T-helper 1 cell (primary cell): ENCODE measurements around the gene TEX44.

Experiments used
- DNase-seq, 5 donors: peaks; one replicate each; pipeline ENCODE4 v3.0.0-alpha.2; 2012 to 2020

The TEX44 gene

DNA sequence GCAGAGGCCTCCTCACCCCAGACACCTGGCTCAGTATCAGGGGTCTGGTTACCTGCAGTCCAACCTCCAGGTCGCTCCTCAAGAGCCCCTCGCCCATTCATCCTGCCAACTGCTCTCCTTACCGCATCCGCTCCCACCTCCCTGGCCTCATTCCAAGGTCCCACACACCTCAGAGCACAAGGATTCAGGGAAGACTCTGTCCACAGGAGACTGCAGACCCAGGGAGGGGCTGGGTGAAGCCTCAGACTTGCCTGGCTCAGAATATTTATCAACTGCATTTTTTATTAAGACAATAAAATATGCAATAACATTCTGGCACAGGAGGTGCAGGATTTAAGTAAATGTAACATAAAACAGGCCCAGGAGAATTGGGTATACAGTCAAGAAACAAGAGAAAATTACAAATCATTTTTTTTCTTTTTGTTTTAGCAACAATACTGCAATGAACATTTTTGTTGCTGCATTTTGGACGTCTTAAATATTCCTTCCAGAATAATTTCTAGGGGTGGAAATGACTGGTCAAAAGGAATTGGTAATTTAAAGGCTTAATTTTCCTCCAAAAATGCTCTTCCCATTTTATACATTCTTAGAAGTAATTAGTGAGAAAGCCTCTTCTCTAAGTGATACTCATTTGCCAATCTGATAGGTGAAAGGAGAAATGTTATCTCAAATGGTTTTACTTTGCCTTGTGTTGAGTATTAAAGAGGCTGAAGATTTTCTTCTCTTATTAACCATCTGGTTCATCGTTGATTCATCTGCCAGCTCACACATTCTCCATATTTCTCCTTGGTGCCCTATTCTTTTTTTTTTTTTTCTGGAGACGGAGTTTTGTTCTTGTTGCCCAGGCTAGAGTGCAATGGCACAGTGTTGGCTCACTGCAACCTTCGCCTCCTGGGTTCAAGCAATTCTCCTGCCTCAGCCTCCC, 42.5 kb downstream of the TEX44 start:
- DNase-seq = no peak

GRCh38 chr2:231640241-231640640, 47.6 kb downstream of the TEX44 start:
- no peak for DNase-seq

- no peak for DNase-seq
Measured at GRCh38 chr2:231640641-231641111, 48.0 kb downstream of the TEX44 start.

- DNase-seq = peak in 4 of 5 donors; percentile 12 to 60 (median 24)
Measured at GRCh38 chr2:231642631-231643494, 50.2 kb downstream of the TEX44 start.

DNA sequence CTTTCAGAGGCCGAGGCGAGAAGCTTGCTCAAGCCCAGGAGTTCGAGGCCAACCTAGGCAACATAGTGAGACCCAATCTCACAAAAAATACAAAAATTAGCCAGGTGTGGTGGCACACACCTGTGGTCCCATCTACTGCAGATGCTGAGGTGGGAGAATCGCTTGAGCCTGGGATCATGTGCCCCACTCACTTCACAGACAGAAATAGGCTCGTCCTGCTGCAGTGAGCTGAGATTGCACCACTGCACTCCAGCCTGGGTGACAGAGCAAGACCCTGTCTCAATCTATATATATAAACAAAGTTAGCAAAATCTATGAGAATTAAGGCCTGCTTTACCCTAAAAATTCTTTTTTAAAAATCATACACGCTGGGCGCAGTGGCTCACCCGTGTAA, 50.8 kb downstream of the TEX44 start:
- no peak for DNase-seq
